HG02981 (cell line): ENCODE results near the gene SGF29.
"Not testable (repeated sequence)": the region's sequence is repeated elsewhere in the genome, so short reads cannot be mapped to it uniquely, and the experiment has no call there.

Experiments used
- ATAC-seq: cut with Tn5 transposase; IDR thresholded peaks from one replicate; pipeline ENCODE4 v1.9.1; 2021; ENCODE audit warnings: mild to moderate bottlenecking, moderate library complexity; ENCODE audit not compliant: unreplicated experiment

SGF29 gene

DNA sequence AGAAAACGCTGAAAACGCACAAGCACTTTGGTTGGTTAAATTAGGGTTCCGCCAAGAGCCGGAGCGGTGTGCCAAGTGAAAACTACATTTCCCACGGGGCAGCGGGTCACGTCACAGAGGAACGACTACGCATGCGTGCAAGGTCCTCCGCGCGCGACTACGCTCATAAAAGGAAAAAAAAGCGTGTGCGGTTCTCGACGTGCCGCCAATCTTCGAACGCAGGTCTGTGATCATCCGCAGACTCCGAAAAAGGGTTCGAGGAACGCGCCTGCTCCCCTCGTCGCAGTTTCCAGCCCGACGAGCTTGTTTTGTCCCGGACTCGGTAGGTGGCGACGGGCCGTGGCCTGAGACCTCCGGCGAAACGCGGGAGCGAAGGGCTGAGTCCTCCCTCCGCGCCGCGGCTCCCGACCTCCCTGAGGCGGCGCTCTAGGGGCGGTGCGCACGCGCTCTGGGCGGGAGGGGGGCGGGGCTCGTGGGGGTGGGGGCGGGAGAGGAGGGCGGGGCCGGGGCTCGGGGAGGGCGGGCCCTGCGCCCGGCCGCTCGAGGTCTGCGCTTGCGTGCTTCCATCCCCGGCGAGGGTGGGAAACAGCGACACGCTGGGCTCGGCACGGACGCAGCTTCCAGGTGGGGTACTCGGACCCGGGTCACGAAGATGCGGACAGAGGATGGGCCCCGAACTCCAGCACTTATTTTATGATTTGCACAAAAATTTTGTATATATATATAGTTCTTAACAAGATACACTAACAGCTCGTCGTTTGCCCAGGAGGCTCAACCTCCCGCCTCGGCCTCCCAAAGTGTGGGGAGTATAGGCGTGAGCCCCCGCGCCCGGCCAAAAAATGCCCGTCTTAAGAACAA is at the start of gene SGF29:
SGF29 (plus strand) TSS at position 145 of the 858 bp plus-strand sequence. CDS start 27,150 bp downstream, outside the sequence.
- peak; percentile 77 for ATAC-seq

DNA sequence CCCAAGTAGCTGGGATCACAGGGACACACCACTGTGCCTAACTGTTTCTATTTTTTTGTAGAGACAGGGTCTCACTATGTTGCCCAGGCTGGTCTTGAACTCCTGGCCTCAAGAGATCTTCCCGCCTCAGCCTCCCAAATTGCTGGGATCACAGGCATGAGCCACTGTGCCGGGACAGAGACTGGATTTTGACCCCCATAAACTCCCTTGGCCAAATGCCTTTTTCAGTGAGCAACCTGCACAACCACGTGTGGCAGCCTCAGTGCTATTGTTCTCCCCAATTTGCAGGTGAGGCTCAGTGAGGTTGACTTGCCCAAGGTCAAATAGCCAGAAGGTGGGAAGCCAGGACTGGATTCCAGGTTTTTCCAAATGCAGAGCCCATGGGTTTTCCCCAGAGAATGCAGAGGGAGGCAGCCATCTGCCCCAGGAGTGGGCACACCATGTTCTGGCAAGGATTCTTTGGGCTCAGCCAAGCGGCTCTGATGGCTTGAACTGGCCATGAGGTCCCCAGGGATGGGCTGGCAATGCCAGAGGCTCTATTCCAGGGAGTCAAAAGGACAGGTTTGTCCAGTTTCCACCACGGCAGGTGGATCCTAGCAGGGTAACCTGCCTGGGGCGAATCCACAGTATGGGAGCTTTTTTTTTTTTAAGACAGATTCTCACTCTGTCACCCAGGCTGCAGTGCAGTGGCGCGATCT is 48.9 kb upstream of the SGF29 start:
- ATAC-seq = no peak

DNA sequence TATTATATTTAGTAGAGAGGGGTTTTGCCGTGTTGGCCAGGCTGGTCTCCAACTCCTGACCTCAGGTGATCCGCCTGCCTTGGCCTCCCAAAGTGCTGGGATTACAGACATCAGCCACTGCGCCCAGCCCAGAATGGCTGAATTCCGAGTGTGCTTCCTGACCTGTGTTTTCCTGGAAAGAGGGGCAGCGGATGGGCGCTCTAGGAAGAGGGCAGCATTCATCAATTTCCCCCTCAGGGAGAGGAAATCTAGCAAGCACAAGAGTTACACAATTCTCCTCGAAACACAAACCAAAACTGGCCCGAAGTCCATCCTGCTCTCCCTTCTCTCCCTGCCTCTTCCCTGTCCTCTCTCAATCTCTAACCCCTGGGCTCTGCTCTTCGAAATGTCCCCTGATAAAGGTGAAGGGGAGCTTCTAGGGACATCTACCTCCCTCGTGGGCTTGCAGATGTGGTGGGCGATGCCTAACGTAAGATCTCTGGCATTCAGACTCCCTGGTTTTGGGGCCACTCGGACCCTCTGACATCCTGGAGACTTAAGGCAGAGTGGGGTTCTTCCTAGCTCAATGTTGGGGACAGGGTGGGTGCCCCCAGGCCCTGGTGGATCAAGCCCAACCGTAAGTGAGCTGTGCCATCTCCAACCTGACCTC is 48.1 kb upstream of the SGF29 start:
- no peak for ATAC-seq

- no peak for ATAC-seq
Observed at GRCh38 chr16:28511031-28511430, 42.7 kb upstream of the SGF29 start.

DNA sequence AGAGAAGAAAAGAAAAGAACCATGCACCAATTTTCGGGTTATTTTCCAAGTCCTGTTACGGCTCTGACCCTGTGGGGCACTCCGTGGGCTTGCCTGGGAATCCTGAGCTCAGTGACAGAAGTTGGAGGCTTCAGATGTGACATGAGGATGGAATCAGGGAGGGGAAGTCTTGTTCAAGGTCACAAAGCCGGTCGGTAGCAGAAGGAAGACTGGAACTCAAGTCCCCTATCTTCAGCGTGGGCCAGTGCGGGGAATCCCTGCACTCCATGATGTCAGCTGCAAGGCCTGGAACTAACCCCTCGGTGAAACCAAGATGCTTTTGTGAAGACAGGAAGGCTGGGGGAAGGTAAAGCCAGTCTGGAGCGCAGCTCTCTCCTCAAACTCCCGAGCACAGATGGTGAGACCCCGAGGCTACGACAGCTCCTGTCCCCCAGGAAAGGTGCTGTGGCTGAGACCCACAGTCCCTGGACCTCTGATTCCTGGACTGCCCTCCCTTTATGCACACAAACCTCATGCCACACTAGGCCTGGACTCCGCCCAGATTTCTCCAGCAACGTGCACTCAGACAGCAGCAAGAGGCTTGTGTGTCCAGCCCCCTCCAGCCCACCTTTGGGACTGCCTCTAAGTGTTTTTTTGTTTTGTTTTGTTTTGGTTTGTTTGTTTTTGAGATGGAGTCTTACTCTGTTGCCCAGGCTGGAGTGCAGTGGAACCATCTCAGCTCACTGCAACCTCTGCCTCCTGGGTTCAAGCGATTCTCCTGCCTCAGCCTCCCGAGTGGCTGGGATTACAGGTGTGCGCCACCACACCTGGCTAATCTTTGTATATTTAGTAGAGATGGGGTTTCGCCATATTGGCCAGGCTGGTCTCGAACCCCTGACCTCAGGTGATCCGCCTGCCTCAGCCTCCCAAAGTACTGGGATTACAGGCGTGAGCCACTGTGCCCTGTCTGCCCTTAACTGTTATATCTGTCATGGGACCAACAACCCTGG is 41.6 kb upstream of the SGF29 start:
- no peak for ATAC-seq

GRCh38 chr16:28513484-28514181 is 40.1 kb upstream of the SGF29 start:
- ATAC-seq = no peak

DNA sequence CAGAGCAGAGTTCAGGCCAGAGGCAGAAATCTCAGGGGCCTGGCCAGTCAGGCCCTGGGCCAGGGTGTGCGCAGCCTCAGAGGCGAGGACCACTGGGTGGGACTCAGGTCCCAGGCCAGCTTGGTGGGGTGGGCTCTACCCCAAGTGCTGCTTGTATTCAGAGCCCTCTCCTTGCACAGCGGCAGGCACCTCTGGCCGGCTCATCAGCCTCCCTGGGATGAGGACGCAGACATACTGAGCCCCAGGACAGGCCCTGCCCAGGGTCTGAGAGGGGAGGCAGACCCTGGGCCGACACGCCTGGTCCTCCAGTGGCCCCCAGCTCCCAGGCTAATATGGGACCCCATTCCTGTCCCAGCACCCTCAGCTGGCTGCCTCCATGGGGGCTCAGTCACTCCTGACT is 39.5 kb upstream of the SGF29 start:
- no peak for ATAC-seq

DNA sequence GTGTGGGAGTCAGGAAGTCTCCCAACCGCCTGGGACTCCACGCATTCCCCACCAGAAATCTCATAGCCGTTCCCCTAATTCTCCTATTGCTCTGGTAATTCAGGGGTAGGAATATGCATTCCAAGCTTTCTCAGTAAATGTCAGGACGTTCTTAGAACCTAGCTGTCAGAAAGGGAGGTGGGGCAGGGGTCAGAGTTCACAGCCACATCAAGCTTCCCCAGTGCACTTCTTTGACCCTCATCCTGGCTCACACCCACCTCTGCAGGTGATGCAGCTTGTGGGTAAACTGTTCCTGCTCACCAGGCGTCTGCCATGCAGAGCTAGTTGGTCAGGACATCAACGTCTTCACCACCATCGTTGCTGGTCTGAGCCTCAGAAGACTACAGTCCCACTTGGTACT is 33.0 kb upstream of the SGF29 start:
- no peak for ATAC-seq

- no peak for ATAC-seq
Observed at GRCh38 chr16:28521436-28521835, 32.3 kb upstream of the SGF29 start.

GRCh38 chr16:28522792-28523191 is 30.9 kb upstream of the SGF29 start:
- no peak for ATAC-seq

DNA sequence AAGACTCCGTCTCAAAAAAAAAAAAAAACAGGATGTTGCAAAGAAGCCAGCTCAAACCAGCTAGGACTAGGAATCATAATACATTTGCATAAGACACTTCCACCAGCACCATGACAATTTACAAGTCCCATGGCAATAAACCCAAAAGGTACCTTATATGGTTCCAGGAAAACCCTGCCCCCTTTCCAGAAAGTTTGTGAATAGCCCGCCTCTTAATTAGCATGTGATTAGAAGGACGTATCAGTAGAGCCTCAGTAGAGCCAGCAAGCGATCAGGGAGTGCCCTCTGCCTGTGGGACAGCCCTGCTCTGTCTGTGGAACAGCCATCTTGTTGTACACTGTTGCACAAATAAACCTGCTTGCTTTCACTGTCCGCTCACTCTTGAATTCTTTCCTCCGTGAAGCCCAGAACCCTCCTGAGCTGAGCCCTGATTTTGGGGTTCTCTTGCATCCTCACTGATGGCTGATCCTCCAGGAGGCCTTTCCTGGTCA is 29.0 kb upstream of the SGF29 start:
- no peak for ATAC-seq

DNA sequence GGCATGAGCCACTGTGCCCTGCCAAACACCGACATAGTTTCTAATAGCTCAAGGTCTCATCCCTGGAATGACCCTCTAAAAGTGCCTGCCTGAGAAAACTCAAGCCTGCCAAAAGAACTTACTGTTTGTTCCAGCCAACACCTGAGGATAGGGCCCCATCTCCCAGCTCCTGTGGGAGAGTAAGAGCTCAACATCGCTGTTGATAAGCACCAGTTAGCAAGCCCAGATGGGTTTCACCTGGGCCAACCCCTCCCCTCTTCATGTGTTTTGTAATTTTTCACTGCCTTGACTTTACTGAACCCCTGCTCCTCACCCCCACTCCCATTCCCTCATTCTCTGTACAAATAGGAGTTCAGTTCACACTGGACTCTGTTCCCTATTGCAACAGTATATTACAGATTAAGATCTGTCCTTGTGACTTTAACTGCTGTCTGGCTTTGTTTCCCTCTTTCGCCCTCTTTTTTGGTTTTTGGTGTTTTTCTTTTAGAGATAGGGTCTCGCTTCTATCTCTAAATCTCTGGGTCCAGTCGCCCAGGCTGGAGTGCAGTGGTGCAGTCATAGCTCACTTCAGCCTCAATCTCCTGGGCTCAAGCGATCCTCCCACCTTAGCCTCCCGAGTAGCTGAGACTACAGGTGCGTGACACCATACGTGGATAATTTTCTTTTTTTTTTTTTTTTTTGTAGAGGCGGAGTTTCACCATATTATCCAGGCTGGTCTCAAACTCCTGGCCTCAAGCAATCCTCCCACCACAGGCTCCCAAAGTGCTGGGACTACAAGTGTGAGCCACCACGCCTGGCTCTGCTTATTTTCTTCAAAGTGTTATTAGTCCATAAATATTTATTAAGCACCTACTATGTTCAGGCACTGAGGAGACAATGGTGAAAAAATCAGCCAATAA is 27.3 kb upstream of the SGF29 start:
- no peak for ATAC-seq

DNA sequence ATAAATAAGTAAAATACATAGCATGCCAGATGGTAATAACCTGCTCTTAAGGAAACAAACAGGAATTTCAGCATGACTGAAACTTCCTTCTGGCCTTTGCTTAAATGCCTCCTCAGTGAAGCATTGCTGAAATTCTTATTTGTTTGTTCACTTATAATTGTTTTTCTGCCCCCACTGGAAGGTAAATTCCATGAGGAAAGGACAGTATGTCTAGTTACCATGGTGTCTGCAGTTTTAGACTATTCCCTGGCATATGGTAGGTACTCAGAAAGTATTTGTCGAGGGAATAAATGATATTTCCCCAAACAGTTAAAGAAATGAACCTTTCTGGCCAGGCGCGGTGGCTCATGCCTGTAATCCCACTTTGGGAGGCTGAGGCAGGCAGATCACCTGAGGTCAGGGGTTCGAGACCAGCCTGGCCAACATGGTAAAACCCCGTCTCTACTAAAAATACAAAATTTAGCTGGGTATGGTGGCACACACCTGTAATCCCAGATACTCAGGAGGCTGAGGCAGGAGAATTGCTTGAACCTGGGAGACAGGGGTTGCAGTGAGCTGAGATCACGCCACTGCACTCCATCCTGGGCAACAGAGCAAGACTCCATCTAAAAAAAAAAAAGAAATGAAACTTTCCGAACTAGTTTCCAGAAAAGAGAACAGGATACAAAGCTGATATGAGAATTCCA is 26.5 kb upstream of the SGF29 start:
- not testable (repeated sequence) for ATAC-seq

- no peak for ATAC-seq
Observed at GRCh38 chr16:28527985-28528384, 25.7 kb upstream of the SGF29 start.

DNA sequence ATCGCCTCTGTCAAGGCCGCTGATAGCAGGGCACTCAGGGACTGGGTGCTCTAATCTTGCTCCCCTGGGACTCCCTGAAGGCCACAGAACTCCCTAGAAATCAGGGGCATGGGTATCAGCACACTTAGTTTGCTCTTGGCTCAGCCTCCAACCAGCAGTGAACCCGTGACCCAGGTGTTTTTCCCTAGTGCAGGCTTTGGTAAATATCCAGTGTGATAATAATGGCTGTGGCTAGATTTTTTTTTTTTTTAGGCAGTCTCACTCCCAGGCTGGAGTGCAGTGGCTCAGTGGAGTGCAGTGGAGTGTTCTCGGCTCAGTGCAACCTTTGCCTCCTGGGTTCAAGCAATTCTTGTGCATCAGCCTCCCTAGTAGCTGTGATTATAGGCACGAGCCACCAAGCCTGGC is 25.3 kb upstream of the SGF29 start:
- no peak for ATAC-seq

DNA sequence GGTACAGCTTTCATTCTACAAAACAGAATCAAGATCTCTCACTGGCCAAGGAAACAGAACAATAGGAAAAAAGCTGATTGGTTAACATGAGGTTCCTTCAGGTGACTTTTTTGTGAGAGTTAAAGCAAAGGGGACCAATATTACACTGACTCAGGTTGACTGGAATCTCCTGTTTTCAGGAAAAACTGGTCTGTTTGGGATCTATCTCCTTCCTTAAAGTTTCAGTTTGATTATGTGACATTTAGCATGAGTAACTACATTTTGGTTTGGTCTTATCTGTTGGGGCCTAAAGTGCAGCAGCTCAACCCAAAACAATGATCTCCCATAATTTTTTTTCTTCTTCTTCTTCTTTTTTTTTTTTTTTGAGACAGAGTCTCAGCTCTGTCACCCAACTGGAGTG is 24.6 kb upstream of the SGF29 start:
- no peak for ATAC-seq

DNA sequence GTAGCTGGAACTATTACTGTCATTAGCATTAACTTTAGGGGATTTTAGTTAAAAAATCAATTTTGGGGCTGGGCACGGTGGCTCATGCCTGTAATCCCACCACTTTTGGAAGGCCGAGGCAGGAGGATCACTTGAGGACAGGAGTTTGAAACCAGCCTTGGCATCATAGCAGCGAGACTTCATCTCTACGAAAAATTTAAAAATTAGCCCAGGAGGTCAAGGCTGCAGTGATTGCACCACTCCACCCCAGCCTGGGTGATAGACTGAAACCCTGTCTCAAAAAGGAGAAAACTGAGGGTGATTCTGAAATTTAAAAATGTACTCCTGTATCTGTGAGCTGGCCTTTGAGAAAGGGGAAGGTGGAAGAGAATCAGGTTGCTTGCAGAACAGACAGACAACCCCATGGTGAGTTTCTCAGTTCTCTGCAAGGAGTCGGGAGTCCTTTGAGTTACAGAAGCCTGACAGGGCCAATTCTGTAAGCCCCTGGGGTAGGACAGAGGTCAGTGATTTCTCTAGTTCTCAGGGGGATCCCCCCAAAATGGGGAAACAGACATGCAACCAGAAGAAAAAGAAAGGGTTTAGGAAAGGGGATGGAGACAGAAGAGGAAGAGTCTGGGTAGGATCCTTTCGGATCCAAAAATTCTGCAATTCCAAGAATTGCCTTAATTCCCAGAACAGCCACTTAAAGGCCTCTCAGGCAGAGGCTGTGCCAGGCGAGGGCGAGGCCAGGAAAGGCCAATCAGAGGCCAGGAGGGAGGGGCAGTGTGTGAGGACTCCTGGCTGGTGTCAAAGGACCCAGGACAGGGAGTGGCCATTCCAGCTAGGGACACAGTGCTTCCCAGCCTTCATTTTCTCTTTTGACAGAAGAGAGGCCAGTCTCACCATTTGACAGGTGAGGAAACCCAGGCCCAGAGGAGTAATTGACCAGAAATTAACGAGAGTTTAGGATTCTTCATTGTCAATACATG is 21.7 kb upstream of the SGF29 start:
- ATAC-seq = no peak
